ENCODE results near the gene MYCL.

The MYCL gene, protein sequence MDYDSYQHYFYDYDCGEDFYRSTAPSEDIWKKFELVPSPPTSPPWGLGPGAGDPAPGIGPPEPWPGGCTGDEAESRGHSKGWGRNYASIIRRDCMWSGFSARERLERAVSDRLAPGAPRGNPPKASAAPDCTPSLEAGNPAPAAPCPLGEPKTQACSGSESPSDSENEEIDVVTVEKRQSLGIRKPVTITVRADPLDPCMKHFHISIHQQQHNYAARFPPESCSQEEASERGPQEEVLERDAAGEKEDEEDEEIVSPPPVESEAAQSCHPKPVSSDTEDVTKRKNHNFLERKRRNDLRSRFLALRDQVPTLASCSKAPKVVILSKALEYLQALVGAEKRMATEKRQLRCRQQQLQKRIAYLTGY

DNA sequence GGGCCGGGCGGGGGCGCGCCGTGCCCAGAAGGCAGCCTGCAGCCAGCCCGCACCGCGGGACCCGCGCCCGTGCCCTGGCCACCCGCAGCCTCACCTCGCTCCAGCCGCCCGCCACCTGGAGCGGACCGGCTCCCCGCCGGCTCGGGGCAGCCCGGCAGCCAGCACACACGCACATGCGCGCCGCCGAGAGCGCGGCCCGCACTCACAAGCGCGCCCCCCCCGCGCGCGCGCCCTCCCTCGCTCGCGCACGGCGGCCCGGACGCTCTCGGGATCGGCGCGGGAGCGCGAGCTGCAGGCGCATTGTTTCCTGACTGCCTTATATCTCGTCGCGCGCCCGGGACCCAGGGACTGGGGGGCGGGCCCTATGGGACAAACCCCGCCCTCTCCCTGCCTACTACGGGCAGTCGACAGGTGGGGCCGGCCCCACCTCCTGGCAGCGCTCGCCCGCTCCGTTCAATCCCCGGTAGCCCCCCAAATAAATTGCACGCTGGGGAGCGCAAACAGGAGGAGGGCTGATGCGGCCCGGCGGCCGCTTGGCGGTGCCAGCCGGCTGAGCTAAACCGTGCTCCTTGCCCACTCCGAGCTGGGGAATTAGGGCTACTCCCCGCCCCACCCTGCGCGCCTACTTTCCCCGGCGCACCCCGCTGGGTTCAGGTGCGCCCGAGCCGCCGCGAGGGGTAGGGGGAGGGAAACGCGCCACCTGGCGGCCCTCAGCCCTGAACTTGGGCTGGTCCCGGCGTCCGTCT lies at the start of gene MYCL:
Gene MYCL, minus strand, starts transcription at position 204 of the 746 bp plus-strand sequence. CDS start 483 bp downstream, outside the sequence.
- peak; percentile 67 to 68 for DNase-seq

DNA sequence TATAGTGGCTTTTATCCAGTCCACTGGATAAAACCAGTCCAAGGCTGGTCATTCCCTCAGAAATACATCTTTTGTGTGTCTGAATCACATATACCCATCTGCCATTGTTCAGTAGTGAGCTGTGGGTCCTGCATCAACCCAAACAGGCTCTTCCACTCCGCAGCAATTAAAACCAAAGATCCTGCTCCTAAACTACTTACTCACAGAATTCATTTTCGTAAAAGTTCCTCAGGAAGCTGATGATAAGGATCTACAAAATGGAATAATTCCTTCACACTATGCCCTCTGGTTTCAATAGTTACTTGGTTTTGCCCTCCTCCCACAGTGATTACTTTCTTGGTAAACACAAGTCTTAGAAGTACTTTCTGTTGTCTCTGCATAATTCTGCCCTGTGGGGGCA lies 48.2 kb upstream of the MYCL start:
- no peak for DNase-seq

DNA sequence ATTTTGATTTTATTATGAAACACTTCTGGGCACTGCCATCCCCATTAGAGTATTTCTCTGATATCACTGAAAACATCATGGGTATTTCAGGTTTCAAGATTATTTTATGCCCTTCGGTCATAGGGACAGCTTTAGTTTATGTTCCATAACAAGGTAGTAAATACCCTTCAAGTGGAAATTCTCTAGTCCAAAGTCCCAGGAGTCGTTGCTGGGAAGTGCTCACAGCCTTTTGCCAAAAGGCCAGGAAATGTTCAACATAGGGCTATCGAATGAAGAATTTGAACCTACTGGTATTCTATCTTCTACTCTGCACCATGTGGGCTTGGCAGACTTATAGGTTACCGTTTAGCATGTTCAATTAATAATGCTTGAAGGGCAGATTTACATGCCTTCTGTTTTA lies 45.5 kb upstream of the MYCL start:
- no peak for DNase-seq

DNA sequence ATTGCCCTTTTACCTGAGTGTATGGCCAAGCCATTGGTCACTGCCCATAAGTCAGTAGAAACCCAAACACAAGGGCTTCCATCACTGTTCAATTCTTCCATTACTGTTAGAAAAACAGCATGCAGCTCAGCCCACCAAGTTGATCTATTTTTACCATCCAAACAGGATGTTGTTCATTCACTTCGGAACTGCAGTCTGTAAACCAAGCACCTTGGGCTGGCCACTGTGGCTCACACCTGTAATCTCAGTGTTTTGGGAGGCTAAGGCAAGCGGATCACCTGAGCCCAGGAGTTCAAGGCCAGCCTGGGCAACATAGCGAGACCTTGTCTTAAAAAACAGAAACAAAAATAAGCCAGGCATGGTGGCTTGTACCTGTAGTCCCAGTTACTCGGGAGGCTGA lies 44.5 kb upstream of the MYCL start:
- DNase-seq, result no peak

DNA sequence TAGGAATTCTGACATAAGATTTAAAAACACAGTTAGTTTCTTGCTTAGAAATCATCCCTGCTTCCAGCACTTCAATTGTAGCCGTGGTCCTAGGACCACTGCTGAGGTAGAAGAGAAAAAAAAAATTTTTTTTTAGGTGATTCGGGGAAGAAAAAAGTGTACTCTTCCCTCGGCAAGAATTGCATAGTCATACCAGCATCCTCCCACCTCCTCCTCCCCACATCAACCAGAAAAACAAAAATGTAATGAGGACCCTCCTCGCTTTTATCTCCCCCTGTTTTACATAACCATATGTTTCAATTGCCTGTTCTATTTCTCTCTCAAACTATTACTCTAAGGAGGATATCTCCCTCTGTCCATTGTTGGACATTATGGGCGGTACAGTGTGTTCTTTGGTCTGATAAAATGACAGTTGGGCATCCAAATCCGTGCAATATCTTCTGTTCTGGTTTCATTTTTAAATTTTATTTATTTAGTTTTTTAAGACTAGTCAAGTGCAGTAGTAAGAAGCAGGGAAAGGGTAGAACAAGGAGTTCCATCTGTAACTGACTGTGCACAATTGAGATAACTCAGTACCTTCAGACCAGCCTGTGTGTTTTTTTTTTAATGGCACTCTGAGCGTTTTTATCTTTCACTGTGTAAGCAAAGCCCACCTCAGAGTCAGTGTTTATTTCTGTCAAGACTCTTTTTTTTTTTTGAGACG lies 42.8 kb upstream of the MYCL start:
- no peak for DNase-seq

DNA sequence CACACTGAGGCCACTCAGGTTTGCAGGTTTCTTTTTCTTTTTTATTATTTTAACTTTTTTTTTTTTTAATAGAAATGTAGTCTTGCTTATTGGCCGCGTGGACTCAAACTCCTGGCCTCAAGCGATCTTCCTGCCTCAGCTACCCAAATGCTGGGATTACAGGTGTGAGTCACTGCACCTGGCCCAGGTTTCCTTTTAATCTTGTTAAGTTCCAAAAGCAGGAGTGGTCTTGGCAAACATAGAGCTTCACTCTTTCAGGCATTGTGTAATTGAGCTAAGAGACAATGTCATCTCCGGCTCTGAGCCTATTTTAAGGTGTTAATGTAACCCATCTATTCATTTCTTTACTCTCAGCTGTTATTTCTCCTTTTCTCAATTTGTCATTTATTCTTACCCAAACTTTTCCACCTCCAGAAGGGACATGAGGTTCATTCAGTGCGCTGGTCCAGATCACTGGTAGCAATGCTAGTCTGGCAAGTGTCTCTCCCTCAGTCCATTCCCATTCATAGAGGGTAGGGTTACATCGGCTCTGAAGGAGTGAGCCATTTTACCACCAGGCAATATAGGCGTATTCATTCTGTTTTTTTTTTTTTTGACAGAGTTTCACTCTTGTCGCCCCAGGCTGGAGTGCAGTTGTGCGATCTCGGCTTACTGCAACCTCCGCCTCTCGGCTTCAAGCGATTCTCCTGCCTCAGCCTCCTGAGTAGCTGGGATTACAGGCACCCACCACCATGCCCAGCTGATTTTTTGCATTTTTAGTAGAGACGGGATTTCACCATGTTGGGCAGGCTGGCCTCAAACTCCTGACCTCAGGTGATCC lies 42.0 kb upstream of the MYCL start:
- no peak for DNase-seq

DNA sequence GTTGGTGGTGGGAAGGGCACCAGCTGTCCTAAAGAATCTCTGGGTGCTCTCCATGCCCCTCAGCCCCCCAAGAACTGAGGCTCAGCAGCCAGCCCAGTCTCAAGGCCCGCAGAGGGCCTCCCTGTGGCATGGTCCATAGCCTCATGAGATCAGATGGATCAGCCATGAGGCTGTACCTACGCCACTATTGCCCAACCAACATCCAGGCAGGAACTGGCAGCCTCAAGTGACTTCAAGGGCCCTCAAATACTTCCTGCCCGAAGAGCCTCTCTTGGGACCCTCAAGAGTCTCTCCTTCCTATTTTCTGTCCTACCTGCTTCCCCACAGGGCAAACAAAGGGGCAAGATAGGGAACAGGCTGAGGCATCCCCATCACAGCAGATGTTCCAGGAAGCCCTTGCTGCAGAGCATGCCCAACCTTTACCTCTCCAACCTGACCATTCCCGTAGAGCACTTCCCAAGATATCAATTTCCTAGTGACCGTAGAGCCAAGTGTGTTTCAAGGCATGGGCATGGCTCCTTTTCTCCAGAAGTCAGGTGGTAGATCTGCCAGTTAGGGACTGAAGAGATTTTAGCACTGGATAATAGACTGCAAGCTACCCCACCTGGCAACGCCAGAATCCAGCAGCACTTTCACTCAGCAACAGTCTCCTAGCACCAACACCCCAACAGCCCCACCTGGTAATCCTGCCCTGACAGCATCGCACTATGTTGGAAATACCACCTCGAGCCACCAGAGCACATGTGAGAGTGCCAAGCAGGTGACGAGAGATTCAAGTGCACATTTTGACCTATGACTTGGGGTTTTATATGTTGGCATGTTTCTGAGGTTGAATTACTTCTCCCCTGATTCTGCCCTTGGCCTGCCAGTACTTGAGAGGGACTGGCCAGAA lies 39.5 kb upstream of the MYCL start:
- DNase-seq, result no peak

DNA sequence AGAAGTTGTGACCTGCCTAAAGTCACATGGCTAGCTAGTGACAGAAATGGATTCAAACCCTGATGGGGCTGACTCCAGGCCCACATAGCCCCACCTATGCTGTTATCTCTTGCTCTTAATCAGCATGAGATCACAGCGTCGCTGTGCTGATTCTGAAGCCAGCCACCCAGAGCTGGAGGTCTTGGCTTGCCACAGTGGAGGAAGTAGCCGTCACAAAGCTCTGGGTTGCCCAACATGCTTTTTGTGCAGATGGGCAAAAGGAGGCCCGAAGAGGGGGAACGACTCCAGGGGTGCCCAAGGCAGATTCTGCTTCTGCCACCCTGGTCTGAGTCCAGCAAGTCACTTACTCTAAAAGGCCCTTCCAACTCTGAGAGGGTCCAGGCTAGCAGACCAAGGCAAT lies 38.5 kb upstream of the MYCL start:
- no peak for DNase-seq

DNA sequence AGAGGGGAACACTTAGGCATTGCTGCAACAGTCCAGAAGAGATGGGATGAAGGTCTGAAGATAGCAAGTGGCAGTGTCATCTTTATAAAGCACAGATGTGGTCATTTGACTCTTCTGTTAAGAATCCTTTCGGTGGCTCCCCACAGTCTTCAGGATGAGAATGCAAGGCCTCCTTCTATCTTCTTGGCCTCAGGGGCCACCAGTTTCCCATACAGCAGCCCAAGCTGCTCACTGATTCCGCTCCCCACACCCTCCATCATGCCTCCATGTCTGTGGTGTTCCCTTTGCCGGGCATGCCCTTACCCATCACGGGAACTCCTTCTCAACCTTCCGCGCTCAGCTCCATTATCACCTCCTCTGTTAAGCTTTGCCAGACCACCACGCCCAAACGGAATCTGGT lies 37.1 kb upstream of the MYCL start:
- no peak for DNase-seq

DNA sequence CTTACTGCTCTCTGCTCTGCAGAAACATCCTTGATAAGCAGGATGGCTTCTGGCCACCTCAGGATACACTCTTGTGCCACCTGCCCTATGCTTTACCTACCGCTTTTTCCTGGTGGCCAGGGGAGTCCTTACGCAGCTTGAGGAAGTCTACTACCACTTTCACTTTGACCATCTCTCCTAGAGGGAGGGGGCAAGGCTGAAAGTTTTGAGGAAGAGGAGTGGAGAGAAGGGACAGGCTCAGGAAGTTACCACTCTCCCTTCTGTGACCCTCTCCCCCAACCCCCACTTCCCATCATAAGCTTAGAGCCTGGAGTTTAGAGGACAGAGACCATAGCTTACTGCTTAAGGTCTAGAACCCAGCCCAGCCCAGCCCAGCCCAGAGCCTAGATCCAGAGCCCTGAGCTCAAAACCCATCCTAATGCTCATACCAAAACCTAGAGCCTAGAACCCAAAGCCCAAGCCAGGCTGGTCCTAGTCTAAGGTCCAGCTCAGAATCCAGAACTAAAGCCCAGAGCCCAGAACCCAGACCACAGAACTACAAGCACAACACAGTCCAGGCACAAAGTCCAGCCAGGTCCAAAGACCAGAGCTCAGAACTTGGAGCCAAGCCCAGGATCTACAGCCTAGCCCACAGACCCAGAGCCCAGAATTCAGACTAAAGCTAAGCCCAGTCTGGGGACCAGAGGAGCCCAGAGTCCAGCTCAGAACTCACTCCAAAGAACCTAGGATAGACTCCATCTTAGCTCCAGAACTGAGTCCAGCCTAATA lies 35.2 kb upstream of the MYCL start:
- no peak for DNase-seq

DNA sequence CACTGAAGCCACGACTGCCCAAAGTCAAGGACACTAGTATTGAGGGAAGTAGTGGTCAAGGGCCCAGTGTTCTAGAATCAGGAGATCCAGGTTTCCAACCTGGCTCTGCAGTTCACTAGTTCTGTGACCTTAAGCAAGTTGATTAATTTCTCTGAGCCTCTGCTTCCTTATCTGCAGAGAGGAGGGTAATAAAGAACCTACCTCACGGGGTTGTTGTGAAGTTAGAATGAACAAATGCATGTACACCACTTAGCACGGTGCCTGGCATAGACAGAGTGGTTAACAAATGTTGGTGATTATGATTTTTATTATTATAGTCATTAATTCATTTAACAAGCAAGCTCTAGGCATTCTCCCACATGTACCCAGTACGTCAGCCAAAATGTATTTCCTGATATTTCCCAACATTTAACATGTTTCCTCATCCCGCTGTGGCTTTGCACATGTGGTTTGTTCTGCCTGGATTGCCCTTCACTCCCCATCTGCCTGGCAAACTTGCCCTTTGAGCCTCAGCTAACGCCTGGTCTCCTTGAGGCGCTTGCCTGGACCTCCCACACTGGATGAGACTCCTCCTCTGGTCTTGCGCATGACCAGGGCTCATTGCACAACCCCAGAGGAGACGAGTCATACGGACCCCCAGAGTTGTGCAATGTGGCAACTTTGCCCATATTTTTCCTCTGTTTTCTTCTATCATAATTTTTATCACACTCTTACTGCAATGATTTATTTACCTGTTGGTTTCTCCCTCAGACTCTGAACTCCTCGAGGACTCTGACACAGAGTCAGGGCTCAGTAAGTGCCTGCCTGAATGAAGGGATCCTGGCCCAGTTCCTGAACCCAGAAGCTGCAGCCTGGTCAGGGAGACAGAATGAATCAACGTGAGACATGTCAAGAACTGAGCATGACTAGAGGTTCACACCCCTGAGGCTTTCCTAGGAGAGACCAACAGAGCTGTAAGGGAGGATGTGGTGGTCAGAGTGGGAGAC lies 32.5 kb upstream of the MYCL start:
- DNase-seq, result no peak

DNA sequence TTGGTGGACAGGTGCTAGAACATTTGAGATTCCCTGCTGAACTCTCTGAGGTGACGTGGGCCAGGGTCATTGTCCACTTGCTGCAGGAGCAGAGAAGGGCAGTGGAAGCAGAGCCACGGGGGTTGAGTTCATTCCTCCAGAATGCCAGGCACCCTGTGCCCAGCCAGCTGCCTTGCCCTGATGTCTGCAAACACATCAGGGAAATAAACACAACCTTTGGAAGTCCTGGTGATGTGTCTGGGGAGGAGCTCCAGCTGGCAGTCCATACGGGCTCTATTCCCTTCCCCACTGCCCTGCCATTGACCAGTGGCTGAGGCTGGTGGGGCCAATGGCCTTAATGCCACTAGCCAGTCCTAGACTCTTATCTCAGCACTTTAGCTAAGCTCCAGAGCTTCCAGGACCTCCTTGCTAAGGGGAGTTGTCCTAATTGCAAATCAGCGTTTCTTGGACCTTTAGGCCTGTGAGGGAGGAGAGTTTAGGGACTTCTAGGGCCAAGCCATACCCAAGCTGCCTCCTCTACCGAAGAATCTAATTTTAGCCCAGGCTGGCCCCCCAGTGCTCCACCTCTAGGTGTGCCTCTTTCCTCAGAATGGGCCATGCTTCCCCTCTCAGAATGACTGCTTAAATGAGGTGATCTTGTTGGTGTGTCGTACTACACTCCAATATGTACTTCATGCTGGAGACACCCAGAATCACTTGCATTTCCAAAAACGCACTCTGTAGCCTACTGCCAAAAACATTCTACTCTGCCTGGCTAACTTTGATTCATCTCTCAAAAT lies 27.3 kb upstream of the MYCL start:
- DNase-seq, result no peak

DNA sequence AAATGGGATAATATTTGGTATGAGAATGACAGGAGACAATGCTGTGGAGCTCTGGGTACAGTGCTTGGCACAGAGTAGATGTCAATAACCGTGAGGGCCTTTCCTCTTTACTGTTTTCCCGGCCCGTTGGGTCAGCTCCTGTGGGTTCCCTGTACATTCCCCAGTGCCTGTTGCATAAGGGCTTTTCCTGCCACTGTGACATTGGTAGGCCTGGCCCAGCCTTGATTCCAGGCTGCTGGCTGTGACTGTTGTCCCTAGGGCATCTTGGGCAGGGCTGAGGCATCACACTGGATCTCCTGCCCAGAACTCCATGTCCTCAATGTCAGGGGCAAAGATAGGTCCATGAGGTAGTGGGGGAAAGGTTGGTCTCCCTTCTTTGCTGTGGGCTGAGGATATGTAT lies 25.8 kb upstream of the MYCL start:
- DNase-seq, result no peak

DNA sequence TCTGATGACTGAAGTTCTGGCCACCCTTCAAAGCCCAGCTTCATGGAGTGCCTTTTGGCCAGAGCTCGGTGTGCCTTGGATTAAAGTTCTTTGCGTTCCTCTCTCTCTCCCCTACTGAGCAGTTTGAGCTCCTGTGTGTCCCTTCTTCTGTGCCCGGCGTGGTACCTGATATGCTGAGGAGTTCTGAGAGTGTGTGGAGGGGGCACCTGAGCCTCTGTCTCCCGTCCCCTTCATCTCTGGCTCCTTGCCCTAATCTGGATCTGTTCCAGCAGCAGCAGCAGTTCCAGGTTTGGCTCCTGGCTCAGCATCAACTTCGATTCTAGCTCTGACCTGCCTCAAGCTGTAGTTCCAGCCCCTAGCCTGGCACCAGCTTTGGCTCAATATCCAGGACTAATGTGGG lies 25.1 kb upstream of the MYCL start:
- no peak for DNase-seq

DNA sequence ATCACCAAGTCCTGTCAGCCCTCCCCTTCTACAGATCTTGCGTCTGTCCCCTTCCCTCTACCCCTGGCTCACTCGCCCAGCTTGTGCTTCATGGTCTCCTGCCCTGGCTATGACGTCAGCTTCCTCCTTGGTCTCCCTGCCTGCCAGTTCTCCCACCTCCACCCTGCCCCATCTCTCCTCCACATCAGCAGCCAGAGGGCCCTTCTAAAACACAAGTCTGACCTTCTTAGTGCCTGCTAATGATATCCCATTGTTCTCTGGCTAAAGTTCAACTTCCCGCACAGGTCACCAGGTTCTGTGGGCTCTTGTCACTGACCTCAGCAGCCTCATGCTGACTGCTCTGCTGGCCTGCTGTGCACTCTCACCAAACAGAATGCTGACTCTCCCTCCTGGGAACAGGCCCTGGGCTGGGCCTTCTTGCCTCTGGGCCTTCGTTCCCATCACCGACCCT lies 24.7 kb upstream of the MYCL start:
- no peak for DNase-seq

DNA sequence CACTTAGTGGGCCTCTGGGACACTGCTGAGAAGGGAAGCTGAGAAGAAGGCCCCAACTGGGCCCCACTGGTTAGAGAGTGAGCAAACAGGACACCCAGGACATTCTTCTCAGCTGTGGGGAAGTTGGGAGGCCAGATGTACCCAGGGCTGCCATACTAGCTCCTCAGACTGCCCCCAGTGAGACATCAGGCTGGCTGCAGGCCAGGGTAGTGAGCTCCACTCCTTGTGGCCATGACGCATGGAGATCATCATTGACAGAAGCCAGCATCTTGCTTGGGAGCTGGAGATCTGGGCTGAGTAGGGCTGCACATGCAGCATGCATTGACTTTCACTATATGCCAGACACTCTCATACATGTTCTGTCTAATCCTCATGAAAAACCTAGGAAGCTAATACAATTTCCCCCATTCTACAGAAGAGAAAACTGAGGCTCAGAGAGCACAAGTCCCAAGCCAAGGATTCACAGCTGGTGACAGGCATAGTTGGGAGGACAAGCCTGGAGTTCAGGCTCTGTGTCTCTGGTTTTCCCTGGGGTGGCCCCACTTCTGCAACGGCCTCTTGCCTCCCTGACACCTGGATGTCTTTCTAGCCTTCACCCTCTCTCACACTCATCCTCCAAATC lies 24.1 kb upstream of the MYCL start:
- no peak for DNase-seq

DNA sequence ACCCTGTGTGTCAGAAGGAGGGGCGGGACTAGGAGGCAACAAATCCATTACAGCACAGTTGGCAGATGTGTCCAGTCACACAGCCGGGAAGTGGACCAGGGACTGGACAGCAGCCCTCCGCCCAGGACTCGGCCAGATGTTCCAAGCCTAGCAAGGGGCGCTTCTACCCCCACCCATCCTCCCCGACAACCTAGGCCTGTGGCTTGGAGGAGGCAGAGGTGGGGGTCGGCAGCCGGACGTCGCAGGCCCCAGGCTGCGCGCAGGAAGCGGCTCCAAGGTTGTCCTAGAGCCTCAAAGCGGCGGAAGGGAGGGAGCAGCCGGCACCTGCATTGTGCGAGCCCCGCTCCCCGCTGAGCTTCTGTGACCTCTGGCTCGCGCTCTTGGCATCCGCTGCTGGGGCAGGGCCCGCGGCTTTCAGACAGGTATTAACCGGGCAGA lies 20.6 kb upstream of the MYCL start:
- DNase-seq, result no peak

DNA sequence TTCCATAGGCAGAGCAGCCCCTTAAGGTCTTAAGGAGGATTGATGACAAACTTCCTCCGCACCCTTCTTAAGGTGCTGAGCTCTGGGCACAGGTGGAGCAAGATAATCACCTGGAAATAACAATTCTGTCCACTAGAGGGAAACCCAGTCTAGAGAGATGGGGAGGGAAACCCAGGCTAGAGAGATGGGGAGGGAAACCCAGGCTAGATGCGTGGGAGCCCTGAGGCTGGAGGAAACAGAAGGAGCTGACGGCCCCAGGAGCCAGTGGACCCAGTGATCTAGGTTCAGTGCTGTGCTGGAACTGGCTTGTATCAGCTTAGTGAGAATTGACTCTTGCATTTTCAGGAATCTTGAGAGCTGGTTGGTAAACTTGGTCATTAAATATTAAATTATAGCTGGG lies 17.8 kb upstream of the MYCL start:
- DNase-seq, result peak; percentile 41 to 55
